ENCODE results near the gene ALOX15B. TPM values are rescaled to one million over a fixed set of nuclear protein-coding genes. Genes with fewer than 3 reads are reported as not detected.
A peak's percentile ranks its signal among the peaks of the same experiment; 100 is the strongest.

Gene ALOX15B
- total RNA-seq, 1 donor from 2014 or later: not detected

- intact Hi-C loops (cut with micrococcal nuclease): no loop called here
- ChIA-PET POLR2A (no interaction called here), CTCF (interaction anchor here (0.5 to 0.7 kb wide), 2 partner anchors 58 to 188 kb away, joined by 3 read pairs; no protein-coding TSS in a partner anchor)
- Mint-ChIP-seq H3K4me1 (peaks cover 22% of the 10 kb centered on the region), H3K4me3 (no peak overlapping the region), H3K9me3 (no peaks in the 10 kb centered on the region), H3K27ac (no peak overlapping the region), H3K36me3 (ENCODE audit: low read depth) (no peaks in the 10 kb centered on the region), H3K27me3 (no peaks in the 10 kb centered on the region)
- no peak for DNase-seq
- TF ChIP-seq CTCF (IDR thresholded peaks at IDR 0.05): no peak
- no peak for ATAC-seq (ENCODE audit: low read depth)
Observed at GRCh38 chr17:8052256-8053252, 13.7 kb downstream of the ALOX15B start.

- POLR2A ChIA-PET: no interaction called here
- Mint-ChIP-seq H3K36me3 (ENCODE audit: low read depth) (no peaks in the 10 kb centered on the region), H3K27me3 (no peaks in the 10 kb centered on the region), H3K4me3 (no peak overlapping the region), H3K4me1 (peaks cover 25% of the 10 kb centered on the region), H3K9me3 (no peaks in the 10 kb centered on the region), H3K27ac (no peak overlapping the region)
- intact Hi-C loops (cut with micrococcal nuclease): no loop called here
- no peak for TF ChIP-seq CTCF (IDR thresholded peaks at IDR 0.05)
- DNase-seq: no peak
- CTCF ChIA-PET: no interaction called here
- ATAC-seq (ENCODE audit: low read depth): no peak
Observed at GRCh38 chr17:8053600-8053999, 14.7 kb downstream of the ALOX15B start.

- no peak for TF ChIP-seq CTCF (IDR thresholded peaks at IDR 0.05)
- CTCF ChIA-PET: interaction anchor here (1.0 to 7.1 kb wide), 6 partner anchors 18 to 312 kb away, joined by 3 to 52 read pairs (median 28); no protein-coding TSS in a partner anchor
- H3K36me3 Mint-ChIP-seq (ENCODE audit: low read depth): no peaks in the 10 kb centered on the region
- H3K27me3 Mint-ChIP-seq: peaks cover 5% of the 10 kb centered on the region
- ATAC-seq (ENCODE audit: low read depth) (no peak), DNase-seq (no peak)
- POLR2A ChIA-PET: interaction anchor here (0.6 to 1.5 kb wide), 5 partner anchors 65 to 221 kb away, joined by 3 to 4 read pairs (median 3); partner anchors contain the start of gene NAA38
- H3K4me1 Mint-ChIP-seq: peaks cover 25% of the 10 kb centered on the region
- intact Hi-C loops (cut with micrococcal nuclease): loop anchor here (5.0 kb wide), 1 partner anchor 381 kb away; the partner anchor contains the start of gene NDEL1
- H3K27ac Mint-ChIP-seq: peak overlapping the region; percentile 54
- no peaks in the 10 kb centered on the region for H3K9me3 Mint-ChIP-seq
- peak overlapping the region; percentile 16 for H3K4me3 Mint-ChIP-seq
Observed at GRCh38 chr17:8055851-8056231, 17.0 kb downstream of the ALOX15B start.

- no peaks in the 10 kb centered on the region for H3K9me3 Mint-ChIP-seq
- ChIA-PET CTCF (interaction anchor here (1.0 to 7.1 kb wide), 15 partner anchors 15 to 313 kb away, joined by 3 to 52 read pairs (median 7); partner anchors contain the start of genes CNTROB, RNF227 and TRAPPC1), POLR2A (interaction anchor here (0.6 to 1.5 kb wide), 5 partner anchors 66 to 221 kb away, joined by 3 to 4 read pairs (median 3); partner anchors contain the start of gene NAA38)
- intact Hi-C loops (cut with micrococcal nuclease): loop anchor here (5.0 kb wide), 1 partner anchor 381 kb away; the partner anchor contains the start of gene NDEL1
- H3K4me1 Mint-ChIP-seq: peaks cover 25% of the 10 kb centered on the region
- TF ChIP-seq CTCF (IDR thresholded peaks at IDR 0.05): no peak
- ATAC-seq (ENCODE audit: low read depth) (peak; percentile 71), DNase-seq (peak; percentile 30)
- H3K27me3 Mint-ChIP-seq: peaks cover 9% of the 10 kb centered on the region
- H3K27ac Mint-ChIP-seq: peak overlapping the region; percentile 54
- H3K4me3 Mint-ChIP-seq: peak overlapping the region; percentile 20
- H3K36me3 Mint-ChIP-seq (ENCODE audit: low read depth): no peaks in the 10 kb centered on the region
Observed at GRCh38 chr17:8056232-8056975, 17.5 kb downstream of the ALOX15B start.
